Hepatocyte (in vitro differentiated cells): ENCODE measurements around the gene MT1E.

Experiments
- CTCF ChIP-seq: fragments of 200-600 bp; sonication (generic); IDR thresholded peaks from 2 replicates; pipeline ENCODE4 v1.5.1; 2016; ENCODE audit warnings: antibody characterized with exemption, mild to moderate bottlenecking; ENCODE audit not compliant: poor library complexity
- EZH2 ChIP-seq: fragments of 200-600 bp; sonication (generic); IDR thresholded peaks from 2 replicates; pipeline ENCODE4 v1.6.1; 2016; ENCODE audit warnings: antibody characterized with exemption, mild to moderate bottlenecking, borderline replicate concordance

- TF ChIP-seq CTCF = no peak
- TF ChIP-seq EZH2 = no peak
These were observed 4.6 kb downstream of the MT1E start for GRCh38 chr16:56630134-56630533.
